NCI-H2171 (cell line): ENCODE measurements around the gene HHAT.
"Not testable (repeated sequence)": the region's sequence is repeated elsewhere in the genome, so short reads cannot be mapped to it uniquely, and the experiment has no call there.

Source experiments
- DNase-seq: peaks from one replicate; lab custom pipeline; 2025; lab: John Stamatoyannopoulos, UW

HHAT gene

DNA sequence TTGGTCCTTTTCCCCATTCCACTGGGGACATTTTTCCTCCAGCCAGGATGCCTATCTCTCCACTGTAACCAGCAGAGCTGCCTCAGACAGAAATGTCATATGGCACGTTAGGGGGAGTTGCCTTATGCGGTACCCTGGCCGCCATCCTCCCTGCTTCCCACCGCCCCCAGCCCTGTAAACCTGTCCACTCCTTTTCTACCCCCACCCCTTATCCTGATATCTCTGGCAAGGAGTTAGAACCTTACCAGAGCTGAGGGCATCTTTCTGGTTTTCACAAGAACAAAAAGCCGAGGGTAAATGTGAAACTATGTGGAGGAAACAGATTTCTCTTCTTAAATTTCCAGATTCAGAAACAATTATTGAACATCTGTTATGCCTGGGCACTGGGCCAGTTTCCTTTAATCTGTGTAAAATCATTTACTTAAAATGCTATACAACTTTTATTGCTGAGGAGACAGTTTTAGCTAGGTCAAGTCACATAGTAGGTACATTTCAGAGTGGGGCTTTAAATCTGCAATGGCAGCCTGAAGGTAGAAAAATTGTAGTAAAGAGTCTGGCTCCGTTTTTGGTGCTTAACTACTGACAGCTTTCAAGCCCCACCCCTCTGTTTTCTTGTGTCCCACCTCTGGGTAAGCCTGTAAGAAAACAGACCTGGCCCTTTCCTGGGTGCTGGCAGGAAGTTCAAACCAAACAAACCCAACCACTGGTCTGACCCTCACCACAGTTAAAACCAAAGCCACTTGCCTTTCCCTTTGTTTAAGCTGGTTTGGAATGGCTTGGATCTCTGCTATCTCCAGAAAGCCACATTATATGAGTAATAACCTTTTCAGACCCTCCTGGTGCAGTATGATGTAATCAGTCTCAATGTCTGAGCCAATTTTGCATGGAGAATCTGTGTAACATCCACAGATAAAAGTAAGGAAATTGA lies 319.0 kb downstream of the HHAT start:
- peak; percentile 66 for DNase-seq

DNA sequence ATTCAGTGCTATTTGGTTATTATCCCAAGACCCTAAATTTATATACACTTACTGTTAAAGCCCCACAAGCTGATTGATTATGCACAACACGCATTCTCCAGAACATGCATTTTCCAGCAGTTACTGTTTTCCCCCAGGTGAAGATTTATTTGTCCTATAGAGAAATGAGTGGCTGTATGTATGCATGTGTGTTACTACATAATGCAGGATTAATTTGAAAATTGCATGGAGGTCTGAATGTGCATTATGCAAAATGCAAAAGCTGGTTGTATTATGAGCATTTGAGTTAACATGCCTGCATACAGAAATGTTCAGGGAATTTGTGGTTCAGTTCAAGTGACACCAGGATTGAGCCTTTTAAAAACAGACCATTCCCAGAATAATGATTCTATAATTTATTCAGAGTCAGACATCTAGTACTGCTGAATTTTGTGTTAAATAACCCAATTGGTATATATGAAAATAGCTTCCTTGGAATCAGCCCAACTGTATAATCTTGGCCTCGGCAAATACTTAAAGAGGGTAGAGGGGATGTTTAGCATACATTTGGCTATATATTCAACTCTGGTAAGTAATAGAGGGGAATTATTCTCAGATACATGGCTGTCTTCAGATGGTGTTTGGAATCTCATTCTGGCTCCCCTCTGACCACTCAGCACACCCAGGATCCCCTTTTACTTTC lies 320.0 kb downstream of the HHAT start:
- DNase-seq = no peak

GRCh38 chr1:210650403-210650802 lies 321.7 kb downstream of the HHAT start:
- no peak for DNase-seq

GRCh38 chr1:210652329-210652954 lies 323.7 kb downstream of the HHAT start:
- no peak for DNase-seq

GRCh38 chr1:210653771-210654170 lies 325.1 kb downstream of the HHAT start:
- DNase-seq = no peak

GRCh38 chr1:210654176-210654981 lies 325.7 kb downstream of the HHAT start:
- no peak for DNase-seq

DNA sequence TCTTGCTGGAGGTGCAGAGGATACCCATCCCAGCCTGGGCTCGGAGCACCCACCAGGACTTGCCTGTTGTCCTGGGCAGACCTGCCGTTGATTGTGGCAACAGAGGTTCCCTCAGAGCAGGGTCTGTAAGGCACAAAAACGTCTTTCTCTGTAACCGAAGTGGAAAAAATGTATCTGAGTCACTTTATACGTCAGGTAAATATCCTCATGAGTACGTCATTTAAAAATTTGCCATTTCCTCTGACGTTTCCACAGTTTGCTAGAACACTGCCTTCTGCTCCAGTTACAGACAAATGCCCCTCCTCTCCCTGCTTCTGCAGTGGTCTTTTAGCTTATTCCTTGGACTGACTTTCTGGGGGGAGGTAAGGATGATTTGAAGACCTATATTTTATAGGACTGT lies 326.8 kb downstream of the HHAT start:
- no peak for DNase-seq

DNA sequence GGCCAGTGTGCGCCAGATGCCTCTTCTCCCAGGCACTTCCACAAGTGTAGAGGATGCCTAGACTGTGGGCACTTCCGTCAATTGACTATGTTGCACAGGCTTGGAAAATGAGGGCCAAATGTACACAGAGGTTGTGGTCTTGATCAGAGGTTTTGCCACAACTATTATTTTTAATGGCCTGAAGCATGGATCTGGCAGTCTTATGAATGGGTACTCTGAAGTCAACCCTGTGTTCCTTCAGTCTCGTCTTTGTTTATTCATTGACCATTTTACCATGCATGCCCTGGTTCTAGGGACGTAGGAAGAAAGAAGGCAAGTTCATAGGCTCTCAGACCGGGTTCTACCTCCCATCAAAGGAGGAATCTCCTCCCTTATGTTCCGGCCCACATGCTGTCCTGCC lies 329.1 kb downstream of the HHAT start:
- DNase-seq = no peak

GRCh38 chr1:210661520-210661919 lies 332.8 kb downstream of the HHAT start:
- DNase-seq = not testable (repeated sequence)

DNA sequence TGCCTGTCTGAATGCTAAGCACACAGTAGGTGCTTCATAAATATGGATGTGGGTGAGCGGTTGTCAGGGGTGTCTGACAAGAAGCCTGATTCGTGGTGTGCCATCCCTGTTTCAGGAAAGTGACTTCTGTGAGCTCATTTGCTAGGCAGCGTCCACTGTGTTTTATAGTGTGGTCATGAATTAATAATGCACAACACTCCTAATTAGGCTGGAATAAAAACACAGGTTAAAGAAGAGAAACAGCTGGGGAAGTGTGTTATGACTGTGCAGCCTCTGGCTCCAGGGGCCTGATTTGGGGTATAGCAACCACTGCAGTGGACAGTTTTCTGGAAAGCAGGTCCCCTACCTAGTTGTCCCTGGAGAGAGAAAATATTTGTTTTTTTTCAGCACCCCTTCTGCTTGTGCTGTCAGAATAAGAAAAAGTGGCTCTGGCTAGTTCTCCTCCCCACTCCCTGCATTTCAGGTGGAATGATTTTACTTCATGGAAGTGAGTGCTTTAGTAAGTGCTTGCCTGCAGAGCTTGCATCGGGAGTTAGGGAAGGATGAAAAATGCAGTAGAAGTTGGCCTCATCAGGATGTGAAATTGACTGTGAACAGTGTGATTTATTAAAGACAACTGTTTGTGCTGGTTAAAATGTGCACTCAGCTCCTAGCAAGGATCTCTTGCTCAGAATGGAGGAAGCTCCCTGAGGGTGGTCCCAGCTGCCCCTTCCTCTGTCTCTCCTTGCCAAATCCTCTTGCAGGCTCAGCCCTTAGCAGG lies 333.8 kb downstream of the HHAT start:
- no peak for DNase-seq

DNA sequence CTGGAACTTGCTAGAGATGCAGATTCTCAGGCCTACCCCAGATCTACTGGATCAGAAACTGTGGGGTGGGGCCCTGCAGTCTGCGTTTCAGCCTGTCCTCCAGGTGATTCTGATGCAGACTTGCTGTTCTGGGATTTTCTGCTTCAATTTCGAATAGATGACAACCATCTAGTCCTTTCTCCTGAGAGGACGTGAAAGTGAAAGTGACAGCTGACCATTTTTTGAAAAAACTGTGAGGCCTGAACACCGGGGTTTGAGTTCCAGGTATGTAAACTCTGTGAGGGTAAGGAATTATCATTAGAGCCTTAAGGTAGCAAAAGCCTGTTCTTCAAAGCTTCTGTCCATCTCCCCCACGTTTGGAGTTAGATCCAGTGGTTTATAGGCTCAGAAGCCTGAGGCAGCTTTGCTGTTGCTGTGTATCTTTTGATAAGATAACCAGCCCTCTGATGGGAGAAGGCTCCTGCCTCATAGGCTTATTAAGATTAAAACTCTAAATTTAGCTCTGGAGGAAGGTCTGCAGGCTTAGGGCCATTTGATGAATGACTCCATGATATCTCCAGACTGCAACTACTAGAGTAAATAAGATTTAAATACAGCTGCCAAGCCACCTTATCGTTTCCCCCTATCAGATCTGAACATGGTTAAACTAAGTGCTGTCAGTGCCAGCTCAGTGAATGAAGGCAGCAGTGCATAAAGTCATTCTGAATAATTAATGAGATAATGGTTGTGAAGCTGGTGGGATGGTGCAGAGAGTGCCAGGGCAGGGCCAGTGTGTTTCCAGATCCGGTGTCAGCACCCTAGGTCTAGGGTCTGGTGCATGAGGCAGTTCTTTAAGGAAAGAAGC lies 335.2 kb downstream of the HHAT start:
- DNase-seq = no peak

- no peak for DNase-seq
These were observed 341.2 kb downstream of the HHAT start for GRCh38 chr1:210669951-210670350.

- no peak for DNase-seq
These were observed 345.4 kb downstream of the HHAT start for GRCh38 chr1:210674151-210674550.

DNA sequence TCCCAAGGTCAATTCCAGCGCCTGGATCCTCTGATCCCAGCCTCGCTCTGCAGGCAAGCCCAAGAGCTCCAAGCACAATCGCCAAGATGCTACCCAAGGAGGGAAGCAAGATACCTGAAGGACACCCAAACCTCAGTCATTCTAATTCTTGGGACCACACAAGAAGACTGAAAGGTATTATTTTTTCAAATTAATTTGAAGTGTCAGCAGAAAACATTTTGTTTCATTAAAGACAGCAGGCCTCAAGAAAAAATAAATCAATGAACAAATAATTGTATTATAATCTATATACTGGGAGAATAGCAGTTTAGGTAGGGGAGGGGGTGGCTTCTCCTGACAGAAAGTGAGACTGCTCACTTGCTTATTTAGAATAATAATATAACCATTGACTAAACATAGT lies 347.8 kb downstream of the HHAT start:
- no peak for DNase-seq

- DNase-seq = no peak
These were observed 348.8 kb downstream of the HHAT start for GRCh38 chr1:210677533-210677932.

GRCh38 chr1:210678306-210678705 lies 349.6 kb downstream of the HHAT start:
- DNase-seq = no peak

DNA sequence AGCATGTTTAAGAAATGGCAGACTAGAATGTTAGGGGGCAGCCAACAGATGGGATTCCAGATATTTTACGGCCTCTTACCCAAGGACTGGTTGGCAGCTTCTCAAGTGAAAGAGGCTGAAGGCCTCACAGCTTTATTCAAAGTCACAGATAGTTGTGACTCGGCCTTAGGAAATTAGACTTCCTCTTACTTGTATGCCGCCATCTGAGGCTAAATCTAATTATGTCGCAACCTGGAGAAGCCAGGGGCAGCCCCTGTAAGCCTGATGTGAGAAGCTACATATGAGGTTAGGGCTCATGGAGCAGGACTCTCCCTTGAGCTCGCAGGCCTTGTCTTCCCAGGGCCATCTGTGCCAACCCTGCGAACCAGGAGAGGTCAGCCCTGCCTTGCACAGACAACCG lies 352.5 kb downstream of the HHAT start:
- DNase-seq = no peak

GRCh38 chr1:210683403-210684047 lies 354.8 kb downstream of the HHAT start:
- no peak for DNase-seq

GRCh38 chr1:210684466-210685294 lies 356.0 kb downstream of the HHAT start:
- no peak for DNase-seq
